ENCODE measurements around the gene SIGLEC5. TPM values are rescaled to one million over a fixed set of nuclear protein-coding genes. Genes with fewer than 3 reads are reported as not detected.

The SIGLEC5 gene
- total and polyA plus RNA-seq, 2 experiments from 2014 or later: not detected

DNA sequence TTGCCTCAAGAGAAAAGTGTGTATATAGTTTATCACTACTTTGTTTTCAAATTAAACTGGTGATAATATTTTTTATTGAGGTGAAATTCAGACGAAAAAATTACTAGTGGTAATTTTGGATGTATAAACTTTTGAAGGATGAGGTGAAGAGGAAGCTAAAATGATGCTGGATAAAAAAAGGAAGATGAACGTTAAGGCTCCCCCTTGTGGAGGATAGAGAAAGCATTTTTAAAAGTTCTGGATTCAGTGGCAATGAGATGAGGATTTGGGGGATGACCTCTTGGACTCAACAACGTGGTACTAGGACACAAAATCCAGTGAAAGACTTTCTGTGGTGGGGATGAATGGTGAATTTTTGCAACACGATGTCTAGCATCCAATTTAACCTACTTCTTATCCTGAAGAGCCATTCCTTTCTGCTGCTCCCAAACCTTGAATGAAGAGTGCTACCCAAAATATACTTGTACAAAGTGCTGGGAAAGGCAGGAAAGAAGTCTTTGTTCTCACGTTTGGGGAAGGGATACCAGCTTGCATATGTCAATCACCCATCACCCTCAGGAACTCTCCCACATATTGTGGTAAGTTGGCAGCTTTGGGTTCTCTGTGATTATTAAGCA is 7.3 kb upstream of the SIGLEC5 start:
- Mint-ChIP-seq H3K27ac (no peak overlapping the region), H3K36me3 (ENCODE audit: low read depth) (peaks cover 16% of the 10 kb centered on the region; the same call in 2 of the 3 replicates), H3K4me1 (no peaks in the 10 kb centered on the region), H3K4me3 (no peak overlapping the region), H3K9me3 (peaks cover 94% of the 10 kb centered on the region), H3K27me3 (ENCODE audit: insufficient read depth, low read depth, poor library complexity) (no peaks in the 10 kb centered on the region)
- H2AFZ ChIP-seq: no peak overlapping the region
- no peaks in the 10 kb centered on the region for H3K79me2 ChIP-seq (replicated peaks; ENCODE audit: insufficient read depth)
- no peaks in the 10 kb centered on the region for H3K27me3 ChIP-seq (ENCODE audit: insufficient read depth)
- no peak overlapping the region for H3K4me3 ChIP-seq
- TF ChIP-seq EZH2 (IDR thresholded peaks at IDR 0.05; ENCODE audit: low read depth, unreplicated experiment): no peak
- TF ChIP-seq, protein P1, sequence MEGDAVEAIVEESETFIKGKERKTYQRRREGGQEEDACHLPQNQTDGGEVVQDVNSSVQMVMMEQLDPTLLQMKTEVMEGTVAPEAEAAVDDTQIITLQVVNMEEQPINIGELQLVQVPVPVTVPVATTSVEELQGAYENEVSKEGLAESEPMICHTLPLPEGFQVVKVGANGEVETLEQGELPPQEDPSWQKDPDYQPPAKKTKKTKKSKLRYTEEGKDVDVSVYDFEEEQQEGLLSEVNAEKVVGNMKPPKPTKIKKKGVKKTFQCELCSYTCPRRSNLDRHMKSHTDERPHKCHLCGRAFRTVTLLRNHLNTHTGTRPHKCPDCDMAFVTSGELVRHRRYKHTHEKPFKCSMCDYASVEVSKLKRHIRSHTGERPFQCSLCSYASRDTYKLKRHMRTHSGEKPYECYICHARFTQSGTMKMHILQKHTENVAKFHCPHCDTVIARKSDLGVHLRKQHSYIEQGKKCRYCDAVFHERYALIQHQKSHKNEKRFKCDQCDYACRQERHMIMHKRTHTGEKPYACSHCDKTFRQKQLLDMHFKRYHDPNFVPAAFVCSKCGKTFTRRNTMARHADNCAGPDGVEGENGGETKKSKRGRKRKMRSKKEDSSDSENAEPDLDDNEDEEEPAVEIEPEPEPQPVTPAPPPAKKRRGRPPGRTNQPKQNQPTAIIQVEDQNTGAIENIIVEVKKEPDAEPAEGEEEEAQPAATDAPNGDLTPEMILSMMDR (conservative IDR thresholded peaks at IDR 0.05; ENCODE audit: low read depth in 2 of 2): peak; percentile 58 to 71
- TF ChIP-seq, protein P2, sequence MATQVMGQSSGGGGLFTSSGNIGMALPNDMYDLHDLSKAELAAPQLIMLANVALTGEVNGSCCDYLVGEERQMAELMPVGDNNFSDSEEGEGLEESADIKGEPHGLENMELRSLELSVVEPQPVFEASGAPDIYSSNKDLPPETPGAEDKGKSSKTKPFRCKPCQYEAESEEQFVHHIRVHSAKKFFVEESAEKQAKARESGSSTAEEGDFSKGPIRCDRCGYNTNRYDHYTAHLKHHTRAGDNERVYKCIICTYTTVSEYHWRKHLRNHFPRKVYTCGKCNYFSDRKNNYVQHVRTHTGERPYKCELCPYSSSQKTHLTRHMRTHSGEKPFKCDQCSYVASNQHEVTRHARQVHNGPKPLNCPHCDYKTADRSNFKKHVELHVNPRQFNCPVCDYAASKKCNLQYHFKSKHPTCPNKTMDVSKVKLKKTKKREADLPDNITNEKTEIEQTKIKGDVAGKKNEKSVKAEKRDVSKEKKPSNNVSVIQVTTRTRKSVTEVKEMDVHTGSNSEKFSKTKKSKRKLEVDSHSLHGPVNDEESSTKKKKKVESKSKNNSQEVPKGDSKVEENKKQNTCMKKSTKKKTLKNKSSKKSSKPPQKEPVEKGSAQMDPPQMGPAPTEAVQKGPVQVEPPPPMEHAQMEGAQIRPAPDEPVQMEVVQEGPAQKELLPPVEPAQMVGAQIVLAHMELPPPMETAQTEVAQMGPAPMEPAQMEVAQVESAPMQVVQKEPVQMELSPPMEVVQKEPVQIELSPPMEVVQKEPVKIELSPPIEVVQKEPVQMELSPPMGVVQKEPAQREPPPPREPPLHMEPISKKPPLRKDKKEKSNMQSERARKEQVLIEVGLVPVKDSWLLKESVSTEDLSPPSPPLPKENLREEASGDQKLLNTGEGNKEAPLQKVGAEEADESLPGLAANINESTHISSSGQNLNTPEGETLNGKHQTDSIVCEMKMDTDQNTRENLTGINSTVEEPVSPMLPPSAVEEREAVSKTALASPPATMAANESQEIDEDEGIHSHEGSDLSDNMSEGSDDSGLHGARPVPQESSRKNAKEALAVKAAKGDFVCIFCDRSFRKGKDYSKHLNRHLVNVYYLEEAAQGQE (IDR thresholded peaks at IDR 0.05; ENCODE audit: unreplicated experiment): no peak
- no peak for TF ChIP-seq CREB1 (CRISPR knock-in tag; IDR thresholded peaks at IDR 0.05; ENCODE audit: low read depth)
- TF ChIP-seq, protein P3, sequence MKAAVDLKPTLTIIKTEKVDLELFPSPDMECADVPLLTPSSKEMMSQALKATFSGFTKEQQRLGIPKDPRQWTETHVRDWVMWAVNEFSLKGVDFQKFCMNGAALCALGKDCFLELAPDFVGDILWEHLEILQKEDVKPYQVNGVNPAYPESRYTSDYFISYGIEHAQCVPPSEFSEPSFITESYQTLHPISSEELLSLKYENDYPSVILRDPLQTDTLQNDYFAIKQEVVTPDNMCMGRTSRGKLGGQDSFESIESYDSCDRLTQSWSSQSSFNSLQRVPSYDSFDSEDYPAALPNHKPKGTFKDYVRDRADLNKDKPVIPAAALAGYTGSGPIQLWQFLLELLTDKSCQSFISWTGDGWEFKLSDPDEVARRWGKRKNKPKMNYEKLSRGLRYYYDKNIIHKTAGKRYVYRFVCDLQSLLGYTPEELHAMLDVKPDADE (IDR thresholded peaks at IDR 0.05): no peak
- no peak for TF ChIP-seq ZNF114 (CRISPR knock-in tag; IDR thresholded peaks at IDR 0.05)
- H3K4me1 ChIP-seq (ENCODE audit: insufficient read depth): no peaks in the 10 kb centered on the region
- DNase-seq (ENCODE audit: low spot score): peak; percentile 59
- H3F3A ChIP-seq (replicated peaks; ENCODE audit: low read depth): no peaks in the 10 kb centered on the region
- H4K20me1 ChIP-seq (replicated peaks; ENCODE audit: insufficient read depth): no peaks in the 10 kb centered on the region
- no peak overlapping the region for H3K4me2 ChIP-seq
- H3K9me2 ChIP-seq (ENCODE audit: insufficient read depth): no peaks in the 10 kb centered on the region
- ATAC-seq: no peak
- H3K36me3 ChIP-seq (ENCODE audit: insufficient read depth): peaks cover 3% of the 10 kb centered on the region; the same call in 1 of the 2 replicates
- no peak overlapping the region for H3K27ac ChIP-seq (ENCODE audit: low read depth)

DNA sequence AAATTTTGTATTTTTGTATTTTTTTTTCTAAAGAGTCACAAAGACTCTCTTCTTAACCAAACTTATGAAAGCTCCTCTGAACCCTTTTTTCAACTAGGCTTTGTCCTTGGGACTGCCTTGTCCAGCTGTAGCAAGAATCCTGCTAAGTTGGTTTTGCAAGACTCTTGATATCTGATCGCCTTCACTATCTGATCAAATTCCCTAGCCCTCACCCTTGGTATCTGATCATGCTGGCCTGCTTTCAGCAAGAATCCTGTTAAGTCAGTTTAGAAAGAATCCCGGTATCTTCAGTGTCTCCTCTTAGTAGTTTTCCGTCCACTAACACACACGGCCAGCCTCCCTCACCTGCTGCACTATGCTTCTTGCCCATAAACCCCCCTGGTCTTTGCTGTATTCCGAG is 1.9 kb upstream of the SIGLEC5 start:
- Histone ChIP-seq H3K4me3 (no peak overlapping the region), H3K4me2 (no peak overlapping the region), H2AFZ (no peak overlapping the region), H3K79me2 (replicated peaks; ENCODE audit: insufficient read depth) (no peaks in the 10 kb centered on the region), H3K9me2 (ENCODE audit: insufficient read depth) (no peaks in the 10 kb centered on the region), H3K36me3 (ENCODE audit: insufficient read depth) (peaks cover 2% of the 10 kb centered on the region; the same call in 1 of the 2 replicates), H3K27ac (ENCODE audit: low read depth) (no peak overlapping the region), H3K4me1 (ENCODE audit: insufficient read depth) (no peaks in the 10 kb centered on the region), H3F3A (replicated peaks; ENCODE audit: low read depth) (no peaks in the 10 kb centered on the region), H3K27me3 (ENCODE audit: insufficient read depth) (no peaks in the 10 kb centered on the region), H4K20me1 (replicated peaks; ENCODE audit: insufficient read depth) (no peaks in the 10 kb centered on the region)
- ATAC-seq: no peak
- DNase-seq (ENCODE audit: low spot score): no peak
- H3K4me3 Mint-ChIP-seq: no peak overlapping the region
- H3K27me3 Mint-ChIP-seq (ENCODE audit: insufficient read depth, low read depth, poor library complexity): peaks cover 6% of the 10 kb centered on the region
- H3K9me3 Mint-ChIP-seq: peaks cover 85% of the 10 kb centered on the region
- H3K27ac Mint-ChIP-seq: no peak overlapping the region
- peaks cover 27% of the 10 kb centered on the region for H3K36me3 Mint-ChIP-seq (ENCODE audit: low read depth)
- H3K4me1 Mint-ChIP-seq: no peaks in the 10 kb centered on the region
- TF ChIP-seq EZH2phosphoT487 (IDR thresholded peaks at IDR 0.05; ENCODE audit: unreplicated experiment) (no peak), POLR2AphosphoS5 (IDR thresholded peaks at IDR 0.05; ENCODE audit: low read depth) (no peak)
- TF ChIP-seq, protein P4, sequence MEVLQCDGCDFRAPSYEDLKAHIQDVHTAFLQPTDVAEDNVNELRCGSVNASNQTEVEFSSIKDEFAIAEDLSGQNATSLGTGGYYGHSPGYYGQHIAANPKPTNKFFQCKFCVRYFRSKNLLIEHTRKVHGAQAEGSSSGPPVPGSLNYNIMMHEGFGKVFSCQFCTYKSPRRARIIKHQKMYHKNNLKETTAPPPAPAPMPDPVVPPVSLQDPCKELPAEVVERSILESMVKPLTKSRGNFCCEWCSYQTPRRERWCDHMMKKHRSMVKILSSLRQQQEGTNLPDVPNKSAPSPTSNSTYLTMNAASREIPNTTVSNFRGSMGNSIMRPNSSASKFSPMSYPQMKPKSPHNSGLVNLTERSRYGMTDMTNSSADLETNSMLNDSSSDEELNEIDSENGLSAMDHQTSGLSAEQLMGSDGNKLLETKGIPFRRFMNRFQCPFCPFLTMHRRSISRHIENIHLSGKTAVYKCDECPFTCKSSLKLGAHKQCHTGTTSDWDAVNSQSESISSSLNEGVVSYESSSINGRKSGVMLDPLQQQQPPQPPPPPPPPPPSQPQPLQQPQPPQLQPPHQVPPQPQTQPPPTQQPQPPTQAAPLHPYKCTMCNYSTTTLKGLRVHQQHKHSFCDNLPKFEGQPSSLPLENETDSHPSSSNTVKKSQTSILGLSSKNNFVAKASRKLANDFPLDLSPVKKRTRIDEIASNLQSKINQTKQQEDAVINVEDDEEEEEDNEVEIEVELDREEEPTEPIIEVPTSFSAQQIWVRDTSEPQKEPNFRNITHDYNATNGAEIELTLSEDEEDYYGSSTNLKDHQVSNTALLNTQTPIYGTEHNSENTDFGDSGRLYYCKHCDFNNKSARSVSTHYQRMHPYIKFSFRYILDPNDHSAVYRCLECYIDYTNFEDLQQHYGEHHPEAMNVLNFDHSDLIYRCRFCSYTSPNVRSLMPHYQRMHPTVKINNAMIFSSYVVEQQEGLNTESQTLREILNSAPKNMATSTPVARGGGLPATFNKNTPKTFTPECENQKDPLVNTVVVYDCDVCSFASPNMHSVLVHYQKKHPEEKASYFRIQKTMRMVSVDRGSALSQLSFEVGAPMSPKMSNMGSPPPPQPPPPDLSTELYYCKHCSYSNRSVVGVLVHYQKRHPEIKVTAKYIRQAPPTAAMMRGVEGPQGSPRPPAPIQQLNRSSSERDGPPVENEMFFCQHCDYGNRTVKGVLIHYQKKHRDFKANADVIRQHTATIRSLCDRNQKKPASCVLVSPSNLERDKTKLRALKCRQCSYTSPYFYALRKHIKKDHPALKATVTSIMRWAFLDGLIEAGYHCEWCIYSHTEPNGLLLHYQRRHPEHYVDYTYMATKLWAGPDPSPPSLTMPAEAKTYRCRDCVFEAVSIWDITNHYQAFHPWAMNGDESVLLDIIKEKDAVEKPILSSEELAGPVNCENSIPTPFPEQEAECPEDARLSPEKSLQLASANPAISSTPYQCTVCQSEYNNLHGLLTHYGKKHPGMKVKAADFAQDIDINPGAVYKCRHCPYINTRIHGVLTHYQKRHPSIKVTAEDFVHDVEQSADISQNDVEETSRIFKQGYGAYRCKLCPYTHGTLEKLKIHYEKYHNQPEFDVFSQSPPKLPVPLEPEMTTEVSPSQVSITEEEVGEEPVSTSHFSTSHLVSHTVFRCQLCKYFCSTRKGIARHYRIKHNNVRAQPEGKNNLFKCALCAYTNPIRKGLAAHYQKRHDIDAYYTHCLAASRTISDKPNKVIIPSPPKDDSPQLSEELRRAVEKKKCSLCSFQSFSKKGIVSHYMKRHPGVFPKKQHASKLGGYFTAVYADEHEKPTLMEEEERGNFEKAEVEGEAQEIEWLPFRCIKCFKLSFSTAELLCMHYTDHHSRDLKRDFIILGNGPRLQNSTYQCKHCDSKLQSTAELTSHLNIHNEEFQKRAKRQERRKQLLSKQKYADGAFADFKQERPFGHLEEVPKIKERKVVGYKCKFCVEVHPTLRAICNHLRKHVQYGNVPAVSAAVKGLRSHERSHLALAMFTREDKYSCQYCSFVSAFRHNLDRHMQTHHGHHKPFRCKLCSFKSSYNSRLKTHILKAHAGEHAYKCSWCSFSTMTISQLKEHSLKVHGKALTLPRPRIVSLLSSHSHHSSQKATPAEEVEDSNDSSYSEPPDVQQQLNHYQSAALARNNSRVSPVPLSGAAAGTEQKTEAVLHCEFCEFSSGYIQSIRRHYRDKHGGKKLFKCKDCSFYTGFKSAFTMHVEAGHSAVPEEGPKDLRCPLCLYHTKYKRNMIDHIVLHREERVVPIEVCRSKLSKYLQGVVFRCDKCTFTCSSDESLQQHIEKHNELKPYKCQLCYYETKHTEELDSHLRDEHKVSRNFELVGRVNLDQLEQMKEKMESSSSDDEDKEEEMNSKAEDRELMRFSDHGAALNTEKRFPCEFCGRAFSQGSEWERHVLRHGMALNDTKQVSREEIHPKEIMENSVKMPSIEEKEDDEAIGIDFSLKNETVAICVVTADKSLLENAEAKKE (CRISPR knock-in tag; IDR thresholded peaks at IDR 0.05): no peak
